HT-29 (cell line): ENCODE data around the gene KRTAP5-2. TPM values are rescaled to one million over a fixed set of nuclear protein-coding genes. Genes with fewer than 3 reads are reported as not detected.
"Not testable (repeated sequence)": the region's sequence is repeated elsewhere in the genome, so short reads cannot be mapped to it uniquely, and the experiment has no call there.

Source experiments
- DNase-seq: peaks from one replicate; pipeline ENCODE4 v3.0.0-alpha.2; 2015; ENCODE audit warnings: low spot score
- total RNA-seq: library from RNA; depleted of rRNA; stranded (reverse); fragments of >200 nt; shearing (Covaris generic); gene quantifications from 2 replicates; pipeline ENCODE4 v1.2.3, GENCODE V29; 2014; rRNA removed

The KRTAP5-2 gene
- total RNA-seq, result not detected in 2 replicates

DNA sequence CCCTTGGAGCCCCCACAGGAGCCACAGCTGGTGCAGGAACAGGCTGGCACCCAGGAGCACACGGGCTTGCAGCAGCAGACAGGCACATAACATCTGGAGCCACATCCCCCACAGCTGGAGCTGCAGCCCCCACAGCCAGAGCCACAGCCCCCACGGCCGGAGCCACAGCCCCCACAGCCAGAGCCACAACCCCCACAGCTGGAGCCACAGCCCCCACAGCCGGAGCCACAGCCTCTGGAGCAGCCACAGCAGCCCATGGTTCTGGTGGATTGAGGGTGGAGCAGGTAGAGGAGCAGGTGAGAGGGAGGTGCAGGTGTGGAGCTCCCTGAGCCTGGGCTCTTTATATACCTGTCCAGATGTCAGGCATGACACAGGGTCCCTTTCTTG lies at the start of gene KRTAP5-2:
Gene KRTAP5-2 (minus strand): TSS at position 301 of the 387 bp plus-strand sequence. CDS start 44 bp downstream, at position 257.
- DNase-seq, result no peak

DNA sequence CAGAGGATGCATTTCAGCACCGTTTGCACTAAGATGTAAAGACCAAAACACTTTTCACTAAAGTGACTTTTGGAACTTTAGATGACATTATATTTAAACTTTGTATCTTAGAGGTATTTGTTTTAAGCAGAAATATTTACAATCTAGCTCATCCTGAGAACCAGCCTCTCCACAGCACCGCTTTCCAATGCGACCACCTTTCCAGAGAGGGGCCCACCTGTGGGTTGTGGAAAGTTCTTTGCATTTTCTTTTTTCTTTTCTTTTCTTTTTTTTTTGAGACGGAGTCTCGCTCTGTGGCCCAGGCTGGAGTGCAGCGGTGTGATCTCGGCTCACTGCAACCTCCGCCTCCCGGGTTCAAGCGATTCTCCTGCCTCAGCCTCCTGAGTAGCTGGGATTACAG lies 48.4 kb upstream of the KRTAP5-2 start:
- not testable (repeated sequence) for DNase-seq

- DNase-seq, result no peak
These were observed 47.3 kb upstream of the KRTAP5-2 start for GRCh38 chr11:1645357-1645821.

DNA sequence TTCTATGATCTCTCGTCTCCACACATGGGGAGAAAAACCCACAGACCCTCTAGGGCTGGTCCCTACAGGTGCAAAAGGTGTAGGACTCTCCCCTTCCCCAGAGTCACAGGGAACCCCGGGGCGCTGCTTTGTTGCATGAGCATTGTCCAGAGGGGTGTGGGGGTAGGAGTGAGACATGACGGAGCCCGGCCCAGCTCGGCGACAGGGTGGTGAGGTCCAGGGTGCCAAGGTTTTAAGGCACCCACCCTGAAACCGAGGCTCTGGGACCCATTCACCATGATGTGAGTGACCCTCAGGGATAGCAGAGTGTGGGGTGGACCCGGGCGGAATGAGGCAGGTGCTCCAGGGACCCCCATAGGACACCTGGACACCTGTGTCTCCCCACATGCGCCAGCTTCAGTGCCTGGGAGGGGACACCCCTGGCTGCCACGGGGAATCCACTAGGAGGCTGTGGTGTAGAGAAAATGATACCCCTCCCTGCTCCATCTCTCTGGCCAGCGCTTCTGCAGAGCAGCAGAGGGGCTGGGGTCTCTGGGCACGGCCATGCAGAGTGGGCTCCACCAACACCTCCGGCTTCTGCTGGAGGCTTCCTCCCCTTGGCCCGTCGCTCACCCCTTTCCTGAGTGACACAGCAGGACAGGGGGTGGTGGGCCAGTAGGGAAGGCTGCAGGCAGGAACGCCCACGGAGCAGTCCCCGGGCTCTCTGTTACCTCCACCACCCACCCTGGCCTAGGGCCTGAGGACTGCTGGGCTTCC lies 46.7 kb upstream of the KRTAP5-2 start:
- no peak for DNase-seq

- DNase-seq, result no peak
These were observed 45.1 kb upstream of the KRTAP5-2 start for GRCh38 chr11:1643146-1643690.

- no peak for DNase-seq
These were observed 44.4 kb upstream of the KRTAP5-2 start for GRCh38 chr11:1642288-1643145.

DNA sequence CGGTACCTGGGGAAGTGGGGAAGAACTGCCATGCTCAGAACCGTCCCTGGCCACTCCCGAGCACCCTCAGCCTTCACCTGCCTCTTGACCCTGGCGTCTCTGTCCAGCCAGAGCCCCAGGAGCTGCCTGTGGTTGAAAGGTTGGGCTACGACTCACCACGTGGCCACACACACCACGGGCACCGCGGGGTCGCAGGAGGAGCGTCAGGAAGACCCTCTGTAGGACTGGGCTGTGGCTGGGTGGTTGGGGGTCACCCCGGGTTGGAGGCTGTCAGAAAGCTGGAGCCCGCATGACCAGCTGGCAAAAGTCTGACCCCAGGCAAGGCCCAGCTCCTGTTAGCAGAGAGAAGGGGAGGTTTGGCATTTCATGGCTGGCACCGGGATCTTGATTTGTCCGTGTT lies 43.0 kb upstream of the KRTAP5-2 start:
- DNase-seq, result no peak

DNA sequence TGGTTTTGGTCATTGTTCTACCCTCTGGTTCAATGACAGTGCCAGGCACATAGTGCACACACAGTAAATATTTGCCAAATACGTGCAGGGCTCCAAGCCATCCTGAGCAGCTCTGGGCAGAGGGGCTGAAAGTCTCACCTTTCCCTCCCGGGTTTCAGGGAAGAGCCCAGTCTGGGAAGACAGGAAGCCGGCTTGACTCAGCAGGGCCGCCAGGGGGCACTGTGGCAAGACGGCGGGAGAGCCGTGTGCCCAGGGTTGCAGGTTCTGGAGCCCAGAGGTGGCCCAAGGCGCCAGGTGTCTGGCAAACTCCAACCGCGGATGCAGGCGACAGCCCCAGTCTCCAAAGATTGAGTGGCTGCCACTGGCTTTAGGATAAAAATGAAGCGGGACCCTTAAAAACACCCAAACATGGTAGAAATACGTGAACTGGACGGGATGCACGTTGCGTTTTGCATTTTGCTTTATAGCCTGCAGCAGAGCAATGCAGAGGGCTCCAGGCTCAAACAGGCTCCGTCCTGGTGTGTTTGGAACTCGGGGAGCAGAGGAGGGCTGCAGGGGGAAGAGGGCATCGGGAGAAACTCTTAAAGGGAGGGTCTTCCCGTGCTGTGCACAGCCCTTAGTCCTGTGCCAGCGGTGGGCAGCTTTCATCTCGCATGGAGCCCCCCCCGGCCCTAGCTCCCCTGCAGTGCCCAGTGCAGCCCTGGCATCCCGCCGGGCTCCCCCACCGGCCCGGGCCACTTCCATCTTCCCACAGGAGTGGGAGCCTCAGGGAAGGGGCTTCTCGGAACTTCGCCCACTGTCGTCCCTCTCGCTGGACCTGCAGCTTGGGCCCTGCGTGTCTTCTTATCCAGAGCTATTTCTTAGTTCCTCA lies 42.2 kb upstream of the KRTAP5-2 start:
- peak; percentile 63 for DNase-seq

DNA sequence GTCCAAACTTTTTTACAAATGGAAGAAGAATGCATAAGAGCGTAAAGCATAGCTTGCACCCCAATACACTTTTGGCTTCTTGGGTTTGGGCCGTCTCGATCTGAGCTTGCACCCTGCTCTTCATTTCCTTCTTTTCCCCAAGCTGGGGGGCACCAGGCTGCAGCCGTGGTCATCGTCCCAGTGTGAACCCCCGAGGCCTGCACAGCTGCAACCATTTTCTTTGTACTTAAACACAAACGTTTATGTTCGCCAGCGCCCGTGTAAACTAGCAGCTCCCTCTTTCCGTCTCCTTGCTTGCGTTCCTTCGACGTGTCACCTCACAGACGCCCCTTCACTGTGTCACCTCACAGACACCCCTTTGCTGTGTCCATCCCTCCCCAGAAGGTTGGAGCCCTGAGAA lies 41.6 kb upstream of the KRTAP5-2 start:
- DNase-seq, result no peak

DNA sequence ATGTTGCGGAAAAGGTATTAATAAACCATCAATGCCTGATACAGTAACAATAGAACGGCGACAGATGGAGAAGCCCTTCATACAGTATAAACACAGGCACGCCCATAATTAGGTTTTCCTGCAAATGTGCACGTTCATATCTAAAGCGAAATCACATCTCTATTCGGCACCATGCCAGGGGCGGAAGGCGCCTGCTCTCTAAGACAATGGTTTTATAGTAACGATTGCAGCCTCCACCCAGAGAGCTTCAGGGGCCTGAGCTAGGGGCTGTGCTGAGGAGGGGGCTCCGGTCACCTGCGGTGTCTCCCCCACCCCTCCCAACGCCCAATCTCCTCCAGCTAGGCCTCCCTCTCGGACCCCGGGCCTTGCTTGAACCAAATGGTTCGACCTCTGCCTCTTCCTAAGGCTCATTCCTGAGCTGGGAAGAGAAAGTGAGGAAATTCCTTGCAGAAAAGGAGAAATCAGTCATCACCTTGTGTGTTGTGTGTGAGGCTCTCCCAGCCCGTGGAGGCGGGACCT lies 41.1 kb upstream of the KRTAP5-2 start:
- DNase-seq, result peak; percentile 24

DNA sequence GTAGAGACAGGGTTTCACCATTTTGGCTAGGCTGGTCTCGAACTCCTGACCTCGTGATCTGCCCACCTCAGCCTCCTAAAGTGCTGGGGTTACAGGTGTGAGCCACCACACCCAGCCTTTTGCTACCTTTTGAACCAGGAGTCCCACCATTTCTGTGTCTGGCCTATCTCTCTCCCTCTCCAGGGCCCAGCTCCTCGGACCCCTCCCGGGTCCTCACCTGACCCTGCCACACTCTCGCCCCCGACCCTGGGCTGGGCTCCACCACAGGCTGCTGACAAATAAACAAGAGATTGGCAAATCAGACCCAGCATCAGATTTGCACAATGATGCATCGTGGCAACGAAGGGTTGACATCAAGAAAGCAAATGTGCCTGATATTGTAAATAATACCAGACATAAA lies 40.2 kb upstream of the KRTAP5-2 start:
- DNase-seq, result no peak

DNA sequence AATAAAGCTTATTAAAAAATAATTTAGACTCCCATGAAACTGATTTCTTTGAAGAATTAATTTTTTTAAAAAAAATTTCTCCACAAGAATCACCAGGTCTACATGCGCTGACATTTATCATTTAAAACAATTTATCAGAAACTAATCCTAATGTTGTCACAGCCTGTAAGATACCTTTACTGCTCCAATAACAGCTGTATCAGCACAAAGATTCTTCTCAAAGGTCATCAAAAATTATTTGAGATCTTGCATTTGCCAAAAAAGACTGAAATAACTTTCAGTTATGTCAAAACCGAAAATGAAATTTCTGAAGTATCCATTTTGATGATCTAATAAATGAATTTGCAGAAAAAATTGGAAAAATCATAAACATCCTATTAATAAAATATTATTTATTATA lies 39.5 kb upstream of the KRTAP5-2 start:
- DNase-seq, result no peak

DNA sequence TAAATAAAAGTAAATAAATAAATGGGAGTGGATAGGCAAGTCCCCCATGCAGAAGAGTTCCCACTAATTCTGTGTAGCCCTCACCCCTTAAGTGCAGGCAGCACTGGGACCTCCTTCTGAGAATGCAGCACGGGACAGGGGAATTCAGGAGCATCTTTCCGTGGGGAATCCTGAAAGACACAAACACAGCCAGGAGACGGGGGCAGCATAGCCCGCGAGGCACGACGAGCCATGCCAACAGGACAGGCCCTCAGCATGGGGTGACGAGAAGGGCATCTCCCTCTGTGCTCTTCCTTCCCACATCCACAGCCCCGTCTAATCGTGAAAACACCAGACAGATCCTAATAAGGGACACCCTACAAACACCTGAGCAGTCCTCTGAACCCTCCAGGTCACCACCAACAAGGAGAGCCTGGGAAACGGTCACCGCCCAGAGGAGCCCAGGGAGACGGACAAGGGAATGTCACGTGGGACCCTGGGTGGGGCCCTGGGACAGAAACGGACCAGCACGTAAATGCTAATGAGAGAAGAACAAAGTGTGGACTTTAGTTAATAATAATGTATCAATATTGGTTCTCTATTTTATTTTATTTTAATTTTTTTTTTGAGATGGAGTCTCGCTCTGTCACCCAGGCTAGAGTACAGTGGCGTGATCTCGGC lies 38.3 kb upstream of the KRTAP5-2 start:
- no peak for DNase-seq

GRCh38 chr11:1633864-1634263 lies 35.8 kb upstream of the KRTAP5-2 start:
- DNase-seq, result no peak

GRCh38 chr11:1632053-1632714 lies 34.1 kb upstream of the KRTAP5-2 start:
- DNase-seq, result no peak

GRCh38 chr11:1631066-1631568 lies 33.0 kb upstream of the KRTAP5-2 start:
- DNase-seq, result no peak

- no peak for DNase-seq
These were observed 32.2 kb upstream of the KRTAP5-2 start for GRCh38 chr11:1630271-1630670.

GRCh38 chr11:1629326-1630185 lies 31.5 kb upstream of the KRTAP5-2 start, which contains the start of gene KRTAP5-5:
Gene KRTAP5-5 (plus strand): TSS chr11:1629775. CDS start chr11:1629841, 66 bp downstream.
- no peak for DNase-seq
